DMS79 (cell line): ENCODE data around the gene ADD3.

Experiments used
- DNase-seq: peaks from one replicate; lab custom pipeline; 2025; lab: John Stamatoyannopoulos, UW

Gene ADD3

GRCh38 chr10:110007701-110008517 is at the start of gene ADD3:
Gene ADD3, plus strand, starts transcription at chr10:110007984. Its CDS starts 92,670 bp downstream, at chr10:110100654.
- DNase-seq: peak; percentile 79

GRCh38 chr10:109958059-109958458 is 49.7 kb upstream of the ADD3 start:
- DNase-seq: no peak

GRCh38 chr10:109959259-109960145 is 48.3 kb upstream of the ADD3 start:
- no peak for DNase-seq

GRCh38 chr10:109960682-109961081 is 47.1 kb upstream of the ADD3 start:
- DNase-seq: no peak

- DNase-seq: no peak
These were observed 46.4 kb upstream of the ADD3 start for GRCh38 chr10:109961174-109962001.

GRCh38 chr10:109962247-109962646 is 45.5 kb upstream of the ADD3 start:
- DNase-seq: no peak

- DNase-seq: no peak
These were observed 44.3 kb upstream of the ADD3 start for GRCh38 chr10:109963439-109963838.

GRCh38 chr10:109964318-109964717 is 43.5 kb upstream of the ADD3 start:
- DNase-seq: no peak

GRCh38 chr10:109966961-109967738 is 40.6 kb upstream of the ADD3 start:
- DNase-seq: no peak

GRCh38 chr10:109967739-109968088 is 40.1 kb upstream of the ADD3 start:
- DNase-seq: no peak

- no peak for DNase-seq
These were observed 38.6 kb upstream of the ADD3 start for GRCh38 chr10:109968953-109969759.

GRCh38 chr10:109969760-109970346 is 37.9 kb upstream of the ADD3 start:
- no peak for DNase-seq

GRCh38 chr10:109971634-109972033 is 36.1 kb upstream of the ADD3 start:
- no peak for DNase-seq

GRCh38 chr10:109972372-109973001 is 35.3 kb upstream of the ADD3 start:
- DNase-seq: no peak

- DNase-seq: no peak
These were observed 34.4 kb upstream of the ADD3 start for GRCh38 chr10:109973326-109973829.

- no peak for DNase-seq
These were observed 33.1 kb upstream of the ADD3 start for GRCh38 chr10:109974504-109975191.

- no peak for DNase-seq
These were observed 32.3 kb upstream of the ADD3 start for GRCh38 chr10:109975244-109976190.

GRCh38 chr10:109976681-109977080 is 31.1 kb upstream of the ADD3 start:
- peak; percentile 2 for DNase-seq
